Left lung (tissue), 14 donors: Measurements from ENCODE around the gene FKBP11. TPM values are rescaled to one million over a fixed set of nuclear protein-coding genes. Genes with fewer than 3 reads are reported as not detected.
A peak's percentile ranks its signal among the peaks of the same experiment; 100 is the strongest.

Experiments used
- ATAC-seq: fragments of 200-7000 bp; cut with Tn5 transposase; one replicate; pipeline ENCODE4 v1.9.1; 2020; ENCODE audit warnings: moderate library complexity
- DNase-seq, 4 donors: peaks; one replicate each; pipeline ENCODE4 v3.0.0-alpha.2; 2013 to 2020
- H3K27ac ChIP-seq, 2 donors: fragments of 200-600 bp; sonication (generic) in 1 of 2; one replicate each; pipeline versions ENCODE4 v1.5.0 to v1.8.0; 2020 to 2021
- H3K27me3 ChIP-seq, 2 donors: fragments of 200-600 bp; sonication (generic) in 1 of 2; one replicate each; pipeline versions ENCODE4 v1.5.0 to v1.8.0; 2020 to 2021
- H3K36me3 ChIP-seq, 2 donors: fragments of 200-600 bp; sonication (generic) in 1 of 2; one replicate each; pipeline versions ENCODE4 v1.5.0 to v1.8.0; 2020 to 2021
- H3K4me1 ChIP-seq, 2 donors: fragments of 200-600 bp; one replicate each; pipeline ENCODE4 v1.8.0; 2021
- H3K4me3 ChIP-seq, 2 donors: fragments of 200-600 bp; sonication (generic) in 1 of 2; one replicate each; pipeline versions ENCODE4 v1.5.0 to v1.8.0; 2020 to 2021; ENCODE audit warnings: mild to moderate bottlenecking in 1 of 2
- H3K9me3 ChIP-seq, 2 donors: fragments of 200-600 bp; sonication (generic) in 1 of 2; one replicate each; pipeline versions ENCODE4 v1.5.0 to v1.8.0; 2020 to 2021
- intact Hi-C, 2 donors: fragments of 100-400 bp; cut with DNase I; formaldehyde crosslinking; loops; one replicate each; pipeline versions ENCODE4 v1.11.2 to v1.14.2; 2022
- long read RNA-seq, 12 donors: library from polyadenylated mRNA in 2 of 12; unstranded in 2 of 12; transcript quantifications; one replicate each; pipeline ENCODE4 v2.0.0 and lab custom pipeline, GENCODE V29; 2019 to 2026
- polyA plus RNA-seq, 6 donors: library from polyadenylated mRNA; unstranded; fragments of 120-200 nt; gene quantifications; one replicate each; pipeline ENCODE4 v1.2.1, GENCODE V29; 2013; ENCODE audit not compliant: insufficient read length in 6 of 6
- total RNA-seq, 2 donors: library from RNA; stranded (reverse); fragmentation: NEBNext Ultra II Directional; extraction: Animal tissue kit (Norgen Biotek cat#: 25700); gene quantifications; one replicate each; pipeline ENCODE4 v1.2.1, GENCODE V29; 2021
- TF ChIP-seq, protein P1 (sequence below), 2 donors: fragments of 200-600 bp; sonication (generic) in 1 of 2; IDR thresholded peaks; one replicate each; pipeline versions ENCODE4 v1.5.0 to v1.8.0; 2021; ENCODE audit warnings: antibody characterized with exemption in 2 of 2
- donor health status: DM: no; HTN: yes; CAD: no.
- donor health status: DM: no; HTN: no; CAD: no.

FKBP11 gene
- 10 to 100 TPM; 51.6 to 87.4 TPM for total RNA-seq
- 10 to 100 TPM; 17.2 to 27.9 (median 21.9) TPM for polyA plus RNA-seq
- long read RNA-seq, donor 1, full-length matches to known transcripts = 34 of 34 reads
- long read RNA-seq, donor 1, partial matches to known transcripts = 0 of 34 reads
- long read RNA-seq, donor 1, other reads (novel, unspliced or antisense) = 0 of 34 reads
- long read RNA-seq, donor 2, full-length matches to known transcripts = 21 of 21 reads
- long read RNA-seq, donor 2, partial matches to known transcripts = 0 of 21 reads
- long read RNA-seq, donor 2, other reads (novel, unspliced or antisense) = 0 of 21 reads
- long read RNA-seq, donor 3, full-length matches to known transcripts = 15 of 15 reads
- long read RNA-seq, donor 3, partial matches to known transcripts = 0 of 15 reads
- long read RNA-seq, donor 3, other reads (novel, unspliced or antisense) = 0 of 15 reads
- long read RNA-seq, donor 4, full-length matches to known transcripts = 47 of 48 reads
- long read RNA-seq, donor 4, partial matches to known transcripts = 0 of 48 reads
- long read RNA-seq, donor 4, other reads (novel, unspliced or antisense) = 1 of 48 reads
- long read RNA-seq, donor 5, full-length matches to known transcripts = 14 of 14 reads
- long read RNA-seq, donor 5, partial matches to known transcripts = 0 of 14 reads
- long read RNA-seq, donor 5, other reads (novel, unspliced or antisense) = 0 of 14 reads
- long read RNA-seq, donor 6, full-length matches to known transcripts = 10 of 10 reads
- long read RNA-seq, donor 6, partial matches to known transcripts = 0 of 10 reads
- long read RNA-seq, donor 6, other reads (novel, unspliced or antisense) = 0 of 10 reads
- long read RNA-seq, donor 7, full-length matches to known transcripts = 9 of 9 reads
- long read RNA-seq, donor 7, partial matches to known transcripts = 0 of 9 reads
- long read RNA-seq, donor 7, other reads (novel, unspliced or antisense) = 0 of 9 reads
- long read RNA-seq, donor 8, full-length matches to known transcripts = 28 of 28 reads
- long read RNA-seq, donor 8, partial matches to known transcripts = 0 of 28 reads
- long read RNA-seq, donor 8, other reads (novel, unspliced or antisense) = 0 of 28 reads
- long read RNA-seq, donor 9, partial matches to known transcripts = 0 of 1 reads
- long read RNA-seq, donor 9, other reads (novel, unspliced or antisense) = 0 of 1 reads
- long read RNA-seq, donor 10, transcript FKBP11-203 (6 exons, 959 nt) = minor isoform, 9 of 83 reads
- long read RNA-seq, donor 10, transcript FKBP11-208 (6 exons, 1,030 nt) = major isoform, 67 of 83 reads
- long read RNA-seq, donor 10, partial matches to known transcripts = 0 of 83 reads
- long read RNA-seq, donor 10, other reads (novel, unspliced or antisense) = 7 of 83 reads
- long read RNA-seq, donor 11, full-length matches to known transcripts = 12 of 12 reads
- long read RNA-seq, donor 11, partial matches to known transcripts = 0 of 12 reads
- long read RNA-seq, donor 11, other reads (novel, unspliced or antisense) = 0 of 12 reads
- long read RNA-seq, donor 12, full-length matches to known transcripts = 11 of 11 reads
- long read RNA-seq, donor 12, partial matches to known transcripts = 0 of 11 reads
- long read RNA-seq, donor 12, other reads (novel, unspliced or antisense) = 0 of 11 reads

DNA sequence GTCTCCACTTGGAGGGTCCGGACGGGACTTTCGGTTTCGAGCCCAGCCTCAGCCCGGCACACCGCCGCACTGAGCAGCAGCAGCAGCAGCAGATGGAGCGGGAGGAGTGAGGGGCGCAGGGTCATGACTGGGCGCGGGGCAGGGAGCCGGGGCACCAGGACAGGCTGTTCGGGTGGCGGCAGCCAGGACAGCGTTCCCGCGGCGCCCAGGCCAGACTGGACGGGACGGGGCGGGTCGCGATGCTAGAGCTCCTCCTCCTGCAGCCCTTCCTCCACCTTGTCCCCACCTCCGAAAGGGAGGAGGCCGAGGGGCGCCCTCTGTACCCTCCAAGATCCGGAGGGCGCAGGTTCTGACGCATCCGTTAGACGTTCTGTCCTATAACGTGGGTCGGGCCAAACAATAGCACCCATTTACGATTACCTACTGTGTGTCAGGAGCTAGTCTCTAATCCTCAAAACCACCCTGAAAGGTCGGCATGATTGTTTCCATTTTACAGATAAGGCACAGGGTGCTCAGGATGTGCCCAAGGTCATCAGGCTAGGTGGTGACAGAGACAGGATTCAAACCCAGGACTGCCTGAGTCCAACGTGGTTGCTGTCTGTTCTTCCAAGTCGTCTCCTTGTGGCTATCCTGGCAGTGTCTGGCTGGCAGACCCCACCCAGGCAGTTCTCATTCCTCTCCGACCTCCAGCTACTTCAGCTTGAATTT, at the start of gene FKBP11:
TSS of gene FKBP11 (minus strand) at position 189 of the 708 bp plus-strand sequence. CDS start at position 125, 64 bp downstream.
- no peaks in the 10 kb centered on the region for H3K9me3 ChIP-seq
- DNase-seq (peak; percentile 26 to 91 (median 61)), ATAC-seq (peak; percentile 97)
- peaks cover 4 to 21% of the 10 kb centered on the region in 2 donors for H3K4me1 ChIP-seq
- peaks cover 0 to 55% of the 10 kb centered on the region in 2 donors for H3K36me3 ChIP-seq
- peak within 1 kb of the TSS; percentile 26 to 57 for H3K27ac ChIP-seq
- H3K4me3 ChIP-seq = peak within 1 kb of the TSS; percentile 70 to 77
- TF ChIP-seq, protein P1, sequence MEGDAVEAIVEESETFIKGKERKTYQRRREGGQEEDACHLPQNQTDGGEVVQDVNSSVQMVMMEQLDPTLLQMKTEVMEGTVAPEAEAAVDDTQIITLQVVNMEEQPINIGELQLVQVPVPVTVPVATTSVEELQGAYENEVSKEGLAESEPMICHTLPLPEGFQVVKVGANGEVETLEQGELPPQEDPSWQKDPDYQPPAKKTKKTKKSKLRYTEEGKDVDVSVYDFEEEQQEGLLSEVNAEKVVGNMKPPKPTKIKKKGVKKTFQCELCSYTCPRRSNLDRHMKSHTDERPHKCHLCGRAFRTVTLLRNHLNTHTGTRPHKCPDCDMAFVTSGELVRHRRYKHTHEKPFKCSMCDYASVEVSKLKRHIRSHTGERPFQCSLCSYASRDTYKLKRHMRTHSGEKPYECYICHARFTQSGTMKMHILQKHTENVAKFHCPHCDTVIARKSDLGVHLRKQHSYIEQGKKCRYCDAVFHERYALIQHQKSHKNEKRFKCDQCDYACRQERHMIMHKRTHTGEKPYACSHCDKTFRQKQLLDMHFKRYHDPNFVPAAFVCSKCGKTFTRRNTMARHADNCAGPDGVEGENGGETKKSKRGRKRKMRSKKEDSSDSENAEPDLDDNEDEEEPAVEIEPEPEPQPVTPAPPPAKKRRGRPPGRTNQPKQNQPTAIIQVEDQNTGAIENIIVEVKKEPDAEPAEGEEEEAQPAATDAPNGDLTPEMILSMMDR (IDR thresholded peaks at IDR 0.05) = no peak
- intact Hi-C loops = no loop called here
- no peaks in the 10 kb centered on the region for H3K27me3 ChIP-seq

DNA sequence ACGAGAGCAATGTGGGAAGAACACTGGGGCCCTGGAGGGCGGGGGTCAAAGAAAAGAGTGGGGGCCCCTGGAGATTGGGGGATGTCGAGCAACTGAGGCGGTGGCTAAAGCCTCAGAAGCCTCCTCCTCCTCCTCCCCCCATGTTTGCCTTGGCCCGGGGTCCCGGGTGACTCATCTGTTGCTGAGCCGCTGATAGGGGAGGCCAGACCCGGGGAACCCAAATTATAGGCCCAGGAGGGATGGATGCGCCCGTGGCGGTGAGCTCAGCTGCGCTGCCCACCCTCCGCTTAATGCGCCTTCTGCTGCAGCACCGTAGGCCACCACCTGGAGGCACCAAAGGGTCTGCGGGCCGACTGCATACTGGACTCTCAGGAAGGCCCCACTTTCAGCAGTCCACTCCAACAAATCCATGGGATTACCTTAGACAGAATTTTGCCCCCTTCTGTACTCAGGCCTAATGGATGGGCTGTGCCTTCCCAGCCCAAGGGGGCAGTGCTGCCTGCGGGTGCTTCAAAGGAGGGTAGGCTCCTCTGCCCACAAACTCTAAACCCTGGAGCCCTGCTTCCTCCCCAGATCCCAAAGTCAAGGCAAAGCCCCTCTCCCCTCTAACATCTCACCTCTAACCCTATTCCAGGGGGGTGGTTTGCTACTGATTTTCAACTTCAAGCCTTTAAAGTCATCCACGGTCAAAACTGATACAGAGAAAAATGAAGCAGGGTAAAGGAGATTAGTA, 48.8 kb upstream of the FKBP11 start:
- intact Hi-C loops = no loop called here
- H3K36me3 ChIP-seq = no peaks in the 10 kb centered on the region
- no peaks in the 10 kb centered on the region for H3K9me3 ChIP-seq
- H3K27me3 ChIP-seq = peaks cover 76 to 98% of the 10 kb centered on the region in 2 donors
- ATAC-seq = peak; percentile 57
- no peak overlapping the region for H3K4me3 ChIP-seq
- peaks cover 26 to 60% of the 10 kb centered on the region in 2 donors for H3K4me1 ChIP-seq
- peak in 1 of 4 donors; percentile 83 for DNase-seq
- H3K27ac ChIP-seq = no peak overlapping the region
- TF ChIP-seq, protein P1 (IDR thresholded peaks at IDR 0.05) = peak; percentile 38 to 65

- intact Hi-C loops = no loop called here
- no peak overlapping the region for H3K4me3 ChIP-seq
- no peak overlapping the region for H3K27ac ChIP-seq
- peak; percentile 38 for ATAC-seq
- H3K27me3 ChIP-seq = peaks cover 71 to 97% of the 10 kb centered on the region in 2 donors
- peak in 1 of 4 donors; percentile 77 for DNase-seq
- H3K4me1 ChIP-seq = peaks cover 21 to 54% of the 10 kb centered on the region in 2 donors
- no peaks in the 10 kb centered on the region for H3K36me3 ChIP-seq
- TF ChIP-seq, protein P1 (IDR thresholded peaks at IDR 0.05) = no peak
- H3K9me3 ChIP-seq = no peaks in the 10 kb centered on the region
These were observed 48.2 kb upstream of the FKBP11 start for GRCh38 chr12:48973531-48973930.
